Measurements from ENCODE around the gene GAS6.

DNA sequence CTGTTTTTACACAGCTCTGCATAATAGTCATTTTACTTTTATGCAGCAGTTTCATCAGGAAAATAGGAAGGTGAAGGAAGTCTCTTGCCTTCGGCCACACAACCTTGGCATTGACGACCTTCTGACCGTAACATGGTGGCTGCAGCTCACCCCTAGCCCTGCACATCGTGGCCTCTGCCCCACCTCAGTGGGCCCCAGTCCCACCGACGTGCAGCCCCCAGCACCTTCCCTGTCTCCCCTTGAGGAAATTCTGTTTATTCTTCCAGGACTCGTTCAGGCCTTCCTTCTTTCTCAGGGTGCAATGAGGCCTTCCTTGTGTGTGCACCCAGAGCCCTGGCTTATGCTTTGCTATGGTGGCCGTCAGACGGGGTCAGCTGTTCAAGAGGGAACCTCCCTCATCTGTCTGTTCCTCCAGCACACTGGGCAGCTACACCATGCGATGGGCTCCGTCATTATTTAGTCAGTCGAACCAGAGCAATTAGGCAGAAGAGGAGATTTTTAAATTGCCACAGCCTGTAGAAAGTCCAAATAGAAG lies 71.6 kb downstream of the GAS6 start:
- no peak for TF ChIP-seq ZFP30 (CRISPR knock-in tag; IDR thresholded peaks at IDR 0.05)
- TF ChIP-seq TOX (CRISPR knock-in tag; IDR thresholded peaks at IDR 0.05; ENCODE audit: borderline replicate concordance), result no peak
- TF ChIP-seq, protein P1, sequence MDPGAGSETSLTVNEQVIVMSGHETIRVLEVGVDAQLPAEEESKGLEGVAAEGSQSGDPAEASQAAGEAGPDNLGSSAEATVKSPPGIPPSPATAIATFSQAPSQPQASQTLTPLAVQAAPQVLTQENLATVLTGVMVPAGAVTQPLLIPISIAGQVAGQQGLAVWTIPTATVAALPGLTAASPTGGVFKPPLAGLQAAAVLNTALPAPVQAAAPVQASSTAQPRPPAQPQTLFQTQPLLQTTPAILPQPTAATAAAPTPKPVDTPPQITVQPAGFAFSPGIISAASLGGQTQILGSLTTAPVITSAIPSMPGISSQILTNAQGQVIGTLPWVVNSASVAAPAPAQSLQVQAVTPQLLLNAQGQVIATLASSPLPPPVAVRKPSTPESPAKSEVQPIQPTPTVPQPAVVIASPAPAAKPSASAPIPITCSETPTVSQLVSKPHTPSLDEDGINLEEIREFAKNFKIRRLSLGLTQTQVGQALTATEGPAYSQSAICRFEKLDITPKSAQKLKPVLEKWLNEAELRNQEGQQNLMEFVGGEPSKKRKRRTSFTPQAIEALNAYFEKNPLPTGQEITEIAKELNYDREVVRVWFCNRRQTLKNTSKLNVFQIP (CRISPR knock-in tag; IDR thresholded peaks at IDR 0.05; ENCODE audit: borderline replicate concordance, low read depth), result no peak
- TF ChIP-seq, protein P2, sequence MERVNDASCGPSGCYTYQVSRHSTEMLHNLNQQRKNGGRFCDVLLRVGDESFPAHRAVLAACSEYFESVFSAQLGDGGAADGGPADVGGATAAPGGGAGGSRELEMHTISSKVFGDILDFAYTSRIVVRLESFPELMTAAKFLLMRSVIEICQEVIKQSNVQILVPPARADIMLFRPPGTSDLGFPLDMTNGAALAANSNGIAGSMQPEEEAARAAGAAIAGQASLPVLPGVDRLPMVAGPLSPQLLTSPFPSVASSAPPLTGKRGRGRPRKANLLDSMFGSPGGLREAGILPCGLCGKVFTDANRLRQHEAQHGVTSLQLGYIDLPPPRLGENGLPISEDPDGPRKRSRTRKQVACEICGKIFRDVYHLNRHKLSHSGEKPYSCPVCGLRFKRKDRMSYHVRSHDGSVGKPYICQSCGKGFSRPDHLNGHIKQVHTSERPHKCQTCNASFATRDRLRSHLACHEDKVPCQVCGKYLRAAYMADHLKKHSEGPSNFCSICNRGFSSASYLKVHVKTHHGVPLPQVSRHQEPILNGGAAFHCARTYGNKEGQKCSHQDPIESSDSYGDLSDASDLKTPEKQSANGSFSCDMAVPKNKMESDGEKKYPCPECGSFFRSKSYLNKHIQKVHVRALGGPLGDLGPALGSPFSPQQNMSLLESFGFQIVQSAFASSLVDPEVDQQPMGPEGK (CRISPR knock-in tag; IDR thresholded peaks at IDR 0.05; ENCODE audit: borderline replicate concordance), result no peak
- no peak for TF ChIP-seq OSR1 (CRISPR knock-in tag; IDR thresholded peaks at IDR 0.05)
- TF ChIP-seq SNAI2 (CRISPR knock-in tag; IDR thresholded peaks at IDR 0.05), result no peak
- no peak for TF ChIP-seq ARNTL (CRISPR knock-in tag; IDR thresholded peaks at IDR 0.05; ENCODE audit: borderline replicate concordance, low read depth)
- no peak for TF ChIP-seq BACH2 (CRISPR knock-in tag; IDR thresholded peaks at IDR 0.05; ENCODE audit: borderline replicate concordance)
- TF ChIP-seq ESRRG (CRISPR knock-in tag; IDR thresholded peaks at IDR 0.05), result no peak
- TF ChIP-seq, protein P3, sequence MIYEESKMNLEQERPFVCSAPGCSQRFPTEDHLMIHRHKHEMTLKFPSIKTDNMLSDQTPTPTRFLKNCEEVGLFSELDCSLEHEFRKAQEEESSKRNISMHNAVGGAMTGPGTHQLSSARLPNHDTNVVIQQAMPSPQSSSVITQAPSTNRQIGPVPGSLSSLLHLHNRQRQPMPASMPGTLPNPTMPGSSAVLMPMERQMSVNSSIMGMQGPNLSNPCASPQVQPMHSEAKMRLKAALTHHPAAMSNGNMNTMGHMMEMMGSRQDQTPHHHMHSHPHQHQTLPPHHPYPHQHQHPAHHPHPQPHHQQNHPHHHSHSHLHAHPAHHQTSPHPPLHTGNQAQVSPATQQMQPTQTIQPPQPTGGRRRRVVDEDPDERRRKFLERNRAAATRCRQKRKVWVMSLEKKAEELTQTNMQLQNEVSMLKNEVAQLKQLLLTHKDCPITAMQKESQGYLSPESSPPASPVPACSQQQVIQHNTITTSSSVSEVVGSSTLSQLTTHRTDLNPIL (CRISPR knock-in tag; IDR thresholded peaks at IDR 0.05; ENCODE audit: low read depth), result no peak
- no peak for TF ChIP-seq ZNF70 (CRISPR knock-in tag; IDR thresholded peaks at IDR 0.05)
- no peak for TF ChIP-seq ZNF8 (CRISPR knock-in tag; IDR thresholded peaks at IDR 0.05)
- TF ChIP-seq, protein P4, sequence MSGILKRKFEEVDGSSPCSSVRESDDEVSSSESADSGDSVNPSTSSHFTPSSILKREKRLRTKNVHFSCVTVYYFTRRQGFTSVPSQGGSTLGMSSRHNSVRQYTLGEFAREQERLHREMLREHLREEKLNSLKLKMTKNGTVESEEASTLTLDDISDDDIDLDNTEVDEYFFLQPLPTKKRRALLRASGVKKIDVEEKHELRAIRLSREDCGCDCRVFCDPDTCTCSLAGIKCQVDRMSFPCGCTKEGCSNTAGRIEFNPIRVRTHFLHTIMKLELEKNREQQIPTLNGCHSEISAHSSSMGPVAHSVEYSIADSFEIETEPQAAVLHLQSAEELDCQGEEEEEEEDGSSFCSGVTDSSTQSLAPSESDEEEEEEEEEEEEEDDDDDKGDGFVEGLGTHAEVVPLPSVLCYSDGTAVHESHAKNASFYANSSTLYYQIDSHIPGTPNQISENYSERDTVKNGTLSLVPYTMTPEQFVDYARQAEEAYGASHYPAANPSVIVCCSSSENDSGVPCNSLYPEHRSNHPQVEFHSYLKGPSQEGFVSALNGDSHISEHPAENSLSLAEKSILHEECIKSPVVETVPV (CRISPR knock-in tag; IDR thresholded peaks at IDR 0.05), result no peak
- no peak for TF ChIP-seq PPARA (CRISPR knock-in tag; IDR thresholded peaks at IDR 0.05; ENCODE audit: borderline replicate concordance)

All from SK-N-SH treated with all-trans-retinoic acid at 6 μM for 48 hours (cell line).